ENCODE measurements around the gene FKBP15.
A peak's percentile ranks its signal among the peaks of the same experiment; 100 is the strongest.

The FKBP15 gene

DNA sequence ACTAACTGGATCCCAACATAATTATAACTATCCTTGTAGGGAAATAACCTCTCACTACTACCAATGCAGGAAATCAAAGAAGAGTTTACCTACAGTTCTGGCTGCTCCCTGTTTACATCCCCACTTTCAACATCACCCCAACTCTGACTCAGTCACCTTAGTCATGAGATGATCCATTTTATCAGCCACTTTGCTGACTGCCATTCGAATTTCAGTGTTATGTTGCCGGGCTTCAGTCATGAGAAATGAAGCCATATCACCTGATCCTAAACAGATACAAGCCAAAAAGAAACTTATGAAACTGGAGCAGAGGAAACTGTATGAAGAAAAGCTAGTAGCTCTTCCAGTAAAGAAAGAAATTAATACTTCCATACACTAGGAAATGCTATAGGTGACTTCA lies 36.5 kb downstream of the FKBP15 start:
- DNase-seq (ENCODE audit: low read depth in 2 of 2) = no peak

DNA sequence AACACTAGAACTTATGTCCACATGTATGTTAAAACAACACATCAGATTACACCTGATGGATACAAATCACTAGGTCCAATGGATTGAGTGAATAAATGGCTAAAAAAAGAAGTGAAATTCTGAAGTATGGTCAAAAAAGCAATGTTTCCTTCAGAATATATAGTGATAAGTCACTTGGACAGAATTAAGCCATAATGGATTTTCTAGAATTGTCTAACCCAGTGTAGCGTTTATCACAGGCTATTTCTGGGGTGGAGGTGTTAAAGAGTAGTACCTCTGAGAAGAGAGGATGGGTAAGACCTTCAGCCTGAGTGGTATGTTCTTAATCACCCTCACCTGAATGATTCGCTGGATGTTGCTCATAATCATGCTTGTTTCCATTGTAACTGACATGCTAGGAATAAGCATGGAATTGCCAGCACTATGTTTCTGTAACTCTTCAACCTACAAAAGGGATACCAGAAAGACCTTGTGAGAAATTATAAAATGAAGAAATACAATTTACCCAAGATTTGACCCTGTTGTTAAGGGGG lies 37.1 kb downstream of the FKBP15 start:
- DNase-seq (ENCODE audit: low read depth in 2 of 2) = no peak

DNA sequence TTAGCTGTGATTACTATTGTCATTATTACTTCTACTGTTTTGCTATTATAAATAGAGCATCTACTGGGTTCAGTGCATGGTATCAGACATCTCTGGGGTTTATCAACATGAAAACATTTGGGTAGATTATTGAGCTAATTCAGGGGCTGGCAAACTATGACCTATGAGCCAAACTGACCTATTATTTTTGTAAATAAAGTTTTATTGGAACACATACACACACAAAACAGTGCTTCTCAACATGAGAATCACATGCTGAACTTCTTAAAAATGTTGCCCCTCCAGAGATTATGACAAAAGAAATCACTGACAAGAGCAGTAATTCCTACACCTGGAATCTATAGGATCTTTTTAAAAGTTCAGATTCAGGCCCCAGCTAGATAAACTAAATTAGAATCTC lies 39.9 kb downstream of the FKBP15 start:
- no peak for DNase-seq (ENCODE audit: low read depth in 2 of 2)

- DNase-seq (ENCODE audit: low read depth in 2 of 2) = no peak
These were observed 41.2 kb downstream of the FKBP15 start for GRCh38 chr9:113179839-113180238.

GRCh38 chr9:113178087-113178486 lies 43.0 kb downstream of the FKBP15 start:
- DNase-seq (ENCODE audit: low read depth in 2 of 2) = no peak

- DNase-seq (ENCODE audit: low read depth in 2 of 2) = no peak
These were observed 43.8 kb downstream of the FKBP15 start for GRCh38 chr9:113177251-113177650.

GRCh38 chr9:113176803-113177202 lies 44.3 kb downstream of the FKBP15 start:
- DNase-seq (ENCODE audit: low read depth in 2 of 2) = no peak

GRCh38 chr9:113173341-113173740 lies 47.7 kb downstream of the FKBP15 start:
- DNase-seq (ENCODE audit: low read depth in 2 of 2) = no peak

- no peak for DNase-seq (ENCODE audit: low read depth in 2 of 2)
These were observed 52.3 kb downstream of the FKBP15 start for GRCh38 chr9:113168809-113169208.

DNA sequence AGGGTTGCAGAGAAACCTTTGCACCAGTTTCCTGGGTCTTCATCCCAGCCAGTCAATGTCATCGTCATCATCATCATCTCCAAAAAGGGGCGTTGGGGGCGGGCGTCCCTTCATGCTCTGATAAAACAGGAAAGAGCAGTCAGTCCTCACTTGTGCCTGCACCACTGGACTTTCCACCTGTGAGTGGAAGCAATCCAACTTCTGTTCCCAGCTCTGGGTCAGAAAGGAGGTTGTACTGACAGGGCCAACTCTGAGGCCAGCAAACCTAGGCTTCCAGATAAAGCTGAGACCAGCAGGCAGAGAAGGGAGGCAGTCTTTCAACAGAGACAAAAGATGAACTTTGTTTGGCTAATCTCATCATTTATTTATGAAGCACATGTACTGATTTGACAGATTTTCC lies 55.0 kb downstream of the FKBP15 start:
- no peak for DNase-seq (ENCODE audit: low read depth in 2 of 2)

DNA sequence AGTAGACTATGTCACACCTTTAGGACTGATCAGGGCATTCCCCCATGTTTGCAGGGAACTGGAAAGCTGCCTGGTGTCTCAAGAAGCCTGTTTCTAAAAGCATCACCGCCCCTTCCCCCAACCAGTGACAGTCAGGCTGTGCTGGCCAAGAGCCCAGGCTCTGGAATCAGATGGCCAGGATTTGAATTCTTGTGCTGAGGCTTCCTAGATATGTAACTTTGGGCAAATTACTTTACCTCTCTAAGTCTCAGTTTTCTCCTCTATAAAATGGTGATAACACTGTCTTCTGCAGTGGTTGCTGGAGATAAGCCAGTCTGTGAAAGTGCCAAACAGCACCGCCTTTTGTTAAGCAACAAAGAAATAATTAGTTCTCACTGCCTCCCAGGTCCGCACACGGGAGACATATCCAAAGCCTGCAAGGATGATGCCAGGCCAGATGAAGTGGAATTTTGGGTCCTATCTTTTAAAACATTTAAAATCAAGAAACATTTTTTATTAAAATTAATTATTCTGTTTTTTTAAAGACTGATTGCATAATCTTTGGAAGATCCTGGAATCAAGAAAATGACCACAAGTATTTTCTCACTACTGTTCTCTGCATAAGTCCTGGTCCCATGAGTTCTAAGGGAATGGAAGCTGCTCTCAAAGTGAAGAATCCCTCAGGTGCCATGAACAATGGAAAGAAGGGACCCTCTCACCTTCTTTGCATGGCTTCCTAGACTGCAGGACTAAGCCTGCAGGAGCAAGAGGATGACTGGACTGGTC lies 56.4 kb downstream of the FKBP15 start:
- DNase-seq (ENCODE audit: low read depth in 2 of 2) = no peak

- no peak for DNase-seq (ENCODE audit: low read depth in 2 of 2)
These were observed 58.1 kb downstream of the FKBP15 start for GRCh38 chr9:113163001-113163400.

GRCh38 chr9:113160571-113160970 lies 60.5 kb downstream of the FKBP15 start:
- no peak for DNase-seq (ENCODE audit: low read depth in 2 of 2)

DNA sequence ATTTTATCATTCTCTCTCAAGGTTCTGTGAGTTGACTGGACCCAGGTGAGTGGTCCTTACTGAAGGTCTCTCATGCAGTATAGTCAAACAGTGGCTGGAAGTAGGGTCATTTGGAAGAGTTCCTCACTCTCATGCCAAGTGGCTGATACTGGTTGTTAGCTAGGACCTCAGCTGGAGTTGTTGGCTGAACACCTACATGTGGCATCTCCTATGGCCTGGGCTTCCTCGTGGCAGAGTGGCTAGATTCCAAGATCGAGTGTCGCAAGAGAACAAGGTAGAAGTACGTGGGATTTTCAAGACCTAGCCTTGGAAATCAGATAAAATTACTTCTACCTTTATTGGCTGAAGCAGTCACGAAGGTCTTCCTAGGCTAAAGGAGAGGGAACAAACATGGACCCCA lies 62.6 kb downstream of the FKBP15 start:
- no peak for DNase-seq (ENCODE audit: low read depth in 2 of 2)

GRCh38 chr9:113156880-113157279 lies 64.2 kb downstream of the FKBP15 start:
- no peak for DNase-seq (ENCODE audit: low read depth in 2 of 2)

- peak in 1 of 2 experiments; percentile 23 for DNase-seq (ENCODE audit: low read depth in 2 of 2)
These were observed 65.0 kb downstream of the FKBP15 start for GRCh38 chr9:113155911-113156588.

GRCh38 chr9:113154946-113155345 lies 66.1 kb downstream of the FKBP15 start:
- no peak for DNase-seq (ENCODE audit: low read depth in 2 of 2)

- DNase-seq (ENCODE audit: low read depth in 2 of 2) = no peak
These were observed 66.6 kb downstream of the FKBP15 start for GRCh38 chr9:113154471-113154870.

DNA sequence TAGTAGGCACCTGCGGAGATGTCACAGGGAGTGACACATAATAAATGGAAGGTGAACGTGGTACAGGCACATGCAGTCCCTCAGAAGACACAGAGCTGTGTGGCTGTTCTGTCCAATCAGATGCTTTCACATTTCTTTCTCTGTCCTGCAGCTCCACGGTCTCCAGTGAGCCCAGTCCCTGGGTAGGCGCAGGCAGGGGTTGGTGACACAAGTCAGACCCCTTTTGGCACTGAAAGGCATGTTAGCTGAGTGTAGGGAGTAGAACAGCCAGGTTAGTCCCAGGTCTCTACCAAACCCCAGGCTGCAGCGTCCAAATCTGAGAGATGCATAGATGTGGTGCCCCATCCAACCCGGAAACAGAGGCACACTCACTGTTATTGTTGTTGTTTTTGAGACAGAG lies 67.5 kb downstream of the FKBP15 start:
- DNase-seq (ENCODE audit: low read depth in 2 of 2) = no peak

DNA sequence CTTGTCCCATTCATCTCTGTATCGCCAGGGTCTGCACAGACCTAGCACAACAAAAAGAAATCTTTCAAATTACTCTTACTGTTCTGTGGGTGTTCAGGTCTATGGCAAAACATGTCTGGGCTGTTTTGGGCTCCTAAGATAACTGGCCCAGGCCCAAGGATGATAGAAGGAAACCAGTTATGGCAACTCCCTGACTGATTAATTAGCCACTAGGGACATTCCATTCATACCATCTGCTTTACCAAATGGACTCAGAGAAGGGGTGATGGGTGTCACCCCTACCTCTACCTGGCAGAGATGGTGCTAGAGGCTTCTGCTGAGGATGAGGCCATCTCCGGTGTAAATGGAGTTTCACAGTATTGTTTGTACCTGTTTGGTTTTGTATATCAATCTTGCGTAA lies 68.4 kb downstream of the FKBP15 start:
- no peak for DNase-seq (ENCODE audit: low read depth in 2 of 2)

DNA sequence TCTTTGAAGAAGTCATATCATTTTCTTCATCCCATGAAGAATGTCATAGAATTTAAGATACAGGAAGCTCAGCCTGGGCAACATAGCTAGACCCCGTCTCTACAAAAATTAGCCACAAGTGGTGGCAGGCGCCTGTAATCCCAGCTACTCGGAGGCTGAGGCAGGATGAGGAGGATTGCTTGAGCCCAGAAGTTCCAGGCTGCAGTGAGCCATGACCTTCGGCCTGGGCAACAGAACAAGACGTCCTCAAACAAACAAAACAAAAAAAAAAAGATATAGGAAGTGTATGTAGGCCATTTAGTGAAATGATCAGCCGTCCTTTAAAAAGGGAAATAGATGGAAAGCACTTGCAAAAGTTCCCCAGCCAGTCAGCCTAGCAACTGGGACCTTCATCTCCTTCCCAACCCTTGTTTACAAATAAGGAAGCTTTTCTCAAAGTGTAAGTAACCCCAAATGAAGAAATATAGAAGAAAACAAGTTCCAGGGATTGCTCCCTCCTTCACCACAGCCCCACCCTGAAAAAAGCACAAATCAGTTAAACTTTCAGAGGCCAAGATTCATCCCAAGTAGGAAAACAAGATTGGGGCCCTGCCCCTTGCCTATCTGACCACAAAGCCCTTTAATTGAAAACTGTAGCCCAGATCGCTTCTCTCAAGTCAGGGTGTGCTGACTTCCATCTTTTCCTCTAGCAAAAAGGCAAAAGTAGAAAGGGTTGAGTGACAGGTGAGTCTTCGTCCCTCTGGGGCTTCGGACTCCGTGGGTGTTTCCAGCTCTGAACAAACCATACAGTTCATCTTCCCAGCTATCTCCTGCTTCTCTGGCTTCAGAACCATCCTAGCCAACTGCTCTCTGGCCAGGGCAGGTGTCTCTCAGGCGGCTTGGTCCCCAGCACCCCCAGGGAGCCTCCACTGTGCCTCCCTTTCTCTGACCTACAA lies 69.1 kb downstream of the FKBP15 start:
- no peak for DNase-seq (ENCODE audit: low read depth in 2 of 2)
